Left renal cortex interstitium (tissue), 4 donors: Measurements from ENCODE around the gene VIPR2. TPM values are rescaled to one million over a fixed set of nuclear protein-coding genes. Genes with fewer than 3 reads are reported as not detected.

Experiments used
- DNase-seq, 4 donors: peaks; one replicate each; pipeline ENCODE4 v3.0.0-alpha.2; 2013; ENCODE audit warnings: low read depth in 4 of 4, low spot score in 2 of 4, missing footprints in 1 of 4
- polyA plus RNA-seq, 4 donors: library from polyadenylated mRNA; unstranded; fragments of 120-200 nt; gene quantifications; one replicate each; pipeline ENCODE4 v1.2.1, GENCODE V29; 2013; ENCODE audit not compliant: insufficient read length in 4 of 4

The VIPR2 gene
- polyA plus RNA-seq, 4 donors, result 2.5 to 3.8 (median 3.7) TPM

GRCh38 chr7:159031750-159032149, 112.9 kb downstream of the VIPR2 start:
- no peak for DNase-seq

GRCh38 chr7:159031135-159031701, 113.4 kb downstream of the VIPR2 start:
- DNase-seq, result no peak

DNA sequence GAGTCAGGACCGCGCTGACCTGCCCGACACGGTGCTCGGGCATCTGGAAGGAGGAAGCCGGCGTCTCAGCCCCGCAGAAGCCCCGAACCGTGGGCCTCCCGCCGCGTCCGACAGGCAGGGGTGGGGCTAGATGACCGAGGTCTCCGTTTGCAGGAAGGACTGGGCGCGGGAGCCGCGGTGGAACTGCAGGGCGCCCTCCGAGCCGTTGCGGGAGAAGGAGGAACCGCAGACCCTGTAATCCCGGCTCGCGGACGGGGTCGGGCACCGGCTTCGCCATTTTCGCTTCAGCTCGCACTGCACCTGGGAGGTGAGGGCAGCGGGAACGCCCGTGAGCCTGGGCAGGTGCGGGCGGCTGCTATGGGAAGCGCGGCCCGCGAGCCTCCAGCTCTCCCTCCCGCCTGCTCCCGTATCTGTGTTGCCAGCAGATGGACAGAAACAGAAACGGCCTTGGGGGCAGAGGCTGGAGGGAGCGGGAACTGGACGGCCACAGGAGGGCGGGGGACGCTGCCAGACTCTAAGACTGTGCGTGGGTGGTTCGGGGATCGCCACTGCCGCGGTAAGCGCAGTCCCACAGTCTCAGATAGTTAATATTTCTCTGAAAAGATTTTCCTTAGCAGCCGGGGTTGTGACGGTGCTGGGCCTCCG, 114.1 kb downstream of the VIPR2 start:
- no peak for DNase-seq

GRCh38 chr7:159028508-159029401, 115.9 kb downstream of the VIPR2 start:
- no peak for DNase-seq

- peak in 2 of 4 donors; percentile 48 to 64 for DNase-seq
Measured at GRCh38 chr7:159027789-159028507, 116.7 kb downstream of the VIPR2 start.

- no peak for DNase-seq
Measured at GRCh38 chr7:159027056-159027788, 117.4 kb downstream of the VIPR2 start.

DNA sequence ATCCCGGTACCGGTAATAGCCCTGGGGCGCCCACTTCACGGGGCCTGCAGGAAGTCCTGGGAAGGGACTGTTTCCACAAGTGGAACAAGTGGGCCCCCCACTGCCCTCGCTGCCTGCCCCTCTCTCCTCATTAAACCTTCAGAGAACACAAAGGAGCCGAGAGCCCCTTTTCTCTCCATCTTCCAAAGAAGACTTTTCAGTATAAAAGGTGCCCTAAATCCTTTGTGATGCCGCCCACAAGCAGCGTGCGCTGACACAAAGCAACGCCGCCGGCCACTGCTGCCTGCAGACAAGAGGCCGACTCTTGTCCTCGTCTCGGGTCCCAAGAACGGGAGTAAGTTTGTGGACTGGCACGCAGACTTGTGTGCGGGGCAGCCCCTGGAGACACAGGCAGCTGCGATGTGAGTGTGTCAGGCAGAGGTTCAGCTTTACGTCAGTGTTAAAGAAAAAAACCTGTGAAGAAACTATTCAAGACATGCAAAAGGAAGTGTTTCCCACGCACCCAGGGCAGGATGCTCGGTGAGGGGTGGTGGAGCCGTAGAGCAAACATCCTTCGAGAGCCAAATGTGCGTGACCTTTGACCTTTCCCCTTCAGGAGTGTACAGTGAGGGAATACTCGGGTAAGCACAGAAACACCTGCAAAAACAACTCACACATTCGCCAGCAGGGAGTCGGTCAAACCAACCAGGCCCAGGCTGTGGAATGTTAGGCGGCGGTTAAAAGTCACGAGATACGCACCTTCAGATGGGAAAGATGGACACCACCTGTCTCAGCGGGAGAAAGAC, 118.2 kb downstream of the VIPR2 start:
- DNase-seq, result no peak

- no peak for DNase-seq
Measured at GRCh38 chr7:159025161-159025779, 119.4 kb downstream of the VIPR2 start.

GRCh38 chr7:159024280-159024951, 120.3 kb downstream of the VIPR2 start:
- DNase-seq, result no peak

GRCh38 chr7:159023746-159024145, 120.9 kb downstream of the VIPR2 start:
- no peak for DNase-seq

DNA sequence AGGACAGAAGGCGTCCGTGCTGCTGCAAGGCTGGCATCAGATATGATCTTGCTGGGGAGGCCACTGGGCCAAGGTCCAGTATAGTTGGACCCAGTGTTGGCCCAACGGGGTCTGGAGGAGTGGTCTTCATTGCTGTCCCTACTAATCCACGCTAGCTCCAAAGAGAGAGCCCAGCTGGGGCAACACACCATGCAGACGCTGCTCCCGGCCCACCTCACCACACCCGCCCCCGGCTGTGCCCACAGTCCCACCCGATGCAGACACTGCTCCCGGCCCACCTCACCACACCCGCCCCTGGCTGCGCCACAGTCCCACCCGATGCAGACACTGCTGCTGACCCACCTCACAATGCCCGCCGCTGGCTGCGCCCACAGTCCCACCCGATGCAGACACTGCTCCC, 121.5 kb downstream of the VIPR2 start:
- no peak for DNase-seq

GRCh38 chr7:159022238-159022993, 122.3 kb downstream of the VIPR2 start:
- DNase-seq, result no peak

GRCh38 chr7:159020987-159021386, 123.7 kb downstream of the VIPR2 start:
- DNase-seq, result no peak

- DNase-seq, result no peak
Measured at GRCh38 chr7:159019111-159019510, 125.6 kb downstream of the VIPR2 start.

DNA sequence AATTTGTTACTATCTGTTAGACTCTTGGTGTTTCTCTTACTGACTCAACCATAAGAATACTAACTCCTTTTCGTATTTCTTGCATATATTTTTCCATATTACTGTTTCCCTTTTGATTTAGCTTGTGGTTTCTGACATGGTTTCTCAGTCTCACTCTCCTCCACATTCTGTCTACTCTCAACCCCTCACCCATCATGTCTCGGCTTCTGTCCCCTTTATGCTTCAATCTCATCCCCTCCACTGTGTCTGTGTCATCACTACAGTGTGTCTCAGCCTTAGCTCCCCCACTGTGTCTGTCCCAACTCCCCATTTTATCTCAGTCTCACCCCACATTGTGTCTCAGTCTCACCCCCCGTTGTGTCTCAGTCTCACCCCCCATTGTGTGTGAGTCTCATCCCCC, 126.9 kb downstream of the VIPR2 start:
- DNase-seq, result no peak

DNA sequence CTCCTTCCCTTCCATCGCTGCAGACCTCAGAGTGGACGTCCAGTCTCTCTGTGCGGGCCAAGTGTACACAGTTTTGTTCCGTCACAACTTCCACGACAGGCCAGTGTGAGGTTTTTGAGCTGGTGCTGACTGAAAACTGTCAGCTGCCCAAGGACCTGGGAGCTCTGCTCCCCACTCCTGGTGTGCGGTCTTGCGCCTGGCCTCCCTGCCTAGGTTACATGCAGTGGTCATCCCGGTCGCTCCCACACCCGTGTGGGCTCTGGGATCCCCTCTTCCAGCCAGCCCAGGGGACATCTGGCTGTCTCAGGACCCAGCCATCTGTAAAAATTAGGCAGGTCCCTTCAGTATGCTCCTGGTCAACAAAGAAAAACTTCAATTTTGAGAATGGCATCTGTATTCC, 127.5 kb downstream of the VIPR2 start:
- DNase-seq, result no peak

DNA sequence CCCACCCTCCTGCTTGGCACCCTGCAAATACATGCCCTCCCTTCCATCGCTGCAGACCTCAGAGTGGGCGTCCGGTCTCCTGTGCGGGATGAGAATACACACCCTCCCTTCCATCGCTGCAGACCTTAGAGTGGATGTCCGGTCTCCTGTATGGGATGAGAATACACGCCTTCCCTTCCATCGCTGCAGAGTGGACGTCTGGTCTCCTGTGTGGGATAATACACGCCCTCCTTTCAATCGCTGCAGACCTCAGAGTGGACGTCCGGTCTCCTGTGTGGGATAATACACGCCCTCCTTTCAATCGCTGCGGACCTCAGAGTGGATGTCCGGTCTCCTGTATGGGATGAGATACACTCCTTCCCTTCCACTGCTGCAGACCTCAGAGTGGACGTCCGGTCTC, 128.1 kb downstream of the VIPR2 start:
- no peak for DNase-seq
